RPMI7951 (cell line): ENCODE measurements around the gene SMIM29. TPM values are rescaled to one million over a fixed set of nuclear protein-coding genes. Genes with fewer than 3 reads are reported as not detected.

Source experiments
- DNase-seq: peaks from one replicate; pipeline ENCODE4 v3.0.0-alpha.2; 2012; ENCODE audit warnings: low read depth
- total RNA-seq: library from RNA; depleted of rRNA; stranded (reverse); fragments of >200 nt; shearing (Covaris generic); gene quantifications from 2 replicates; pipeline ENCODE4 v1.2.3, GENCODE V29; 2014

SMIM29 gene
- total RNA-seq, 1 experiment from 2014 or later, result 84.0 TPM

GRCh38 chr6:34226731-34227586 lies 21.8 kb downstream of the SMIM29 start:
- no peak for DNase-seq

- no peak for DNase-seq
These were observed 22.7 kb downstream of the SMIM29 start for GRCh38 chr6:34226066-34226465.

- DNase-seq, result no peak
These were observed 23.3 kb downstream of the SMIM29 start for GRCh38 chr6:34225551-34225950.

GRCh38 chr6:34223956-34224940 lies 24.6 kb downstream of the SMIM29 start:
- peak; percentile 96 for DNase-seq

GRCh38 chr6:34223381-34223955 lies 25.3 kb downstream of the SMIM29 start:
- DNase-seq, result no peak

GRCh38 chr6:34218691-34219090 lies 30.1 kb downstream of the SMIM29 start:
- no peak for DNase-seq

- DNase-seq, result no peak
These were observed 35.0 kb downstream of the SMIM29 start for GRCh38 chr6:34213772-34214171.

- DNase-seq, result peak; percentile 29
These were observed 40.9 kb downstream of the SMIM29 start for GRCh38 chr6:34207695-34208443.

- DNase-seq, result no peak
These were observed 42.1 kb downstream of the SMIM29 start for GRCh38 chr6:34206726-34207125.

- no peak for DNase-seq
These were observed 42.9 kb downstream of the SMIM29 start for GRCh38 chr6:34205916-34206315.

GRCh38 chr6:34205466-34205865 lies 43.3 kb downstream of the SMIM29 start:
- peak; percentile 28 for DNase-seq

GRCh38 chr6:34204693-34205092 lies 44.1 kb downstream of the SMIM29 start:
- no peak for DNase-seq

GRCh38 chr6:34202329-34203201 lies 46.2 kb downstream of the SMIM29 start:
- peak; percentile 45 for DNase-seq

- DNase-seq, result no peak
These were observed 47.2 kb downstream of the SMIM29 start for GRCh38 chr6:34201455-34202107.

GRCh38 chr6:34200340-34200971 lies 48.4 kb downstream of the SMIM29 start:
- DNase-seq, result no peak

- DNase-seq, result no peak
These were observed 52.0 kb downstream of the SMIM29 start for GRCh38 chr6:34196833-34197195.
